ENCODE measurements around the gene REEP5.

Gene REEP5

GRCh38 chr5:112854651-112855050 lies 67.4 kb downstream of the REEP5 start:
- no peak for TF ChIP-seq CTCF (IDR thresholded peaks at IDR 0.05; ENCODE audit: low read depth, low read length)
- no peak for DNase-seq (ENCODE audit: extremely low read depth, low read depth)

- DNase-seq (ENCODE audit: extremely low read depth, low read depth): no peak
- no peak for TF ChIP-seq CTCF (IDR thresholded peaks at IDR 0.05; ENCODE audit: low read depth, low read length)
Observed at GRCh38 chr5:112849912-112850311, 72.1 kb downstream of the REEP5 start.

GRCh38 chr5:112848116-112848811 lies 73.8 kb downstream of the REEP5 start:
- peak; percentile 36 for DNase-seq (ENCODE audit: extremely low read depth, low read depth)
- peak; percentile 73 for TF ChIP-seq CTCF (IDR thresholded peaks at IDR 0.05; ENCODE audit: low read depth, low read length)

GRCh38 chr5:112847306-112847705 lies 74.7 kb downstream of the REEP5 start:
- no peak for DNase-seq (ENCODE audit: extremely low read depth, low read depth)
- no peak for TF ChIP-seq CTCF (IDR thresholded peaks at IDR 0.05; ENCODE audit: low read depth, low read length)

- no peak for DNase-seq (ENCODE audit: extremely low read depth, low read depth)
- TF ChIP-seq CTCF (IDR thresholded peaks at IDR 0.05; ENCODE audit: low read depth, low read length): no peak
Observed at GRCh38 chr5:112846556-112846955, 75.5 kb downstream of the REEP5 start.

- TF ChIP-seq CTCF (IDR thresholded peaks at IDR 0.05; ENCODE audit: low read depth, low read length): no peak
- DNase-seq (ENCODE audit: extremely low read depth, low read depth): no peak
Observed at GRCh38 chr5:112844489-112844888, 77.5 kb downstream of the REEP5 start.

GRCh38 chr5:112833971-112834370 lies 88.1 kb downstream of the REEP5 start:
- no peak for DNase-seq (ENCODE audit: extremely low read depth, low read depth)
- no peak for TF ChIP-seq CTCF (IDR thresholded peaks at IDR 0.05; ENCODE audit: low read depth, low read length)

Data from AG09319 (cell line).